Mammary epithelial cell (primary cell): ENCODE data around the gene NXPE3.

Experiments
- EZH2 ChIP-seq: IDR thresholded peaks from 2 replicates; pipeline ENCODE4 v1.6.1; 2012; ENCODE audit warnings: low read length, inconsistent platforms, borderline replicate concordance
- TF ChIP-seq, protein P1 (sequence below), 2 donors: IDR thresholded peaks in 1 of 2; conservative IDR thresholded peaks in 1 of 2; 2 replicates each; pipeline ENCODE4 v1.5.1; 2011 to 2012; ENCODE audit warnings: inconsistent platforms in 2 of 2, low read length in 2 of 2, mild to moderate bottlenecking in 2 of 2, control low read depth in 1 of 2, low read depth in 1 of 2; ENCODE audit not compliant: insufficient read depth in 1 of 2; ENCODE audit errors: extremely low read depth in 1 of 2

GRCh38 chr3:101828691-101829436 is 49.9 kb downstream of the NXPE3 start:
- TF ChIP-seq, protein P1, sequence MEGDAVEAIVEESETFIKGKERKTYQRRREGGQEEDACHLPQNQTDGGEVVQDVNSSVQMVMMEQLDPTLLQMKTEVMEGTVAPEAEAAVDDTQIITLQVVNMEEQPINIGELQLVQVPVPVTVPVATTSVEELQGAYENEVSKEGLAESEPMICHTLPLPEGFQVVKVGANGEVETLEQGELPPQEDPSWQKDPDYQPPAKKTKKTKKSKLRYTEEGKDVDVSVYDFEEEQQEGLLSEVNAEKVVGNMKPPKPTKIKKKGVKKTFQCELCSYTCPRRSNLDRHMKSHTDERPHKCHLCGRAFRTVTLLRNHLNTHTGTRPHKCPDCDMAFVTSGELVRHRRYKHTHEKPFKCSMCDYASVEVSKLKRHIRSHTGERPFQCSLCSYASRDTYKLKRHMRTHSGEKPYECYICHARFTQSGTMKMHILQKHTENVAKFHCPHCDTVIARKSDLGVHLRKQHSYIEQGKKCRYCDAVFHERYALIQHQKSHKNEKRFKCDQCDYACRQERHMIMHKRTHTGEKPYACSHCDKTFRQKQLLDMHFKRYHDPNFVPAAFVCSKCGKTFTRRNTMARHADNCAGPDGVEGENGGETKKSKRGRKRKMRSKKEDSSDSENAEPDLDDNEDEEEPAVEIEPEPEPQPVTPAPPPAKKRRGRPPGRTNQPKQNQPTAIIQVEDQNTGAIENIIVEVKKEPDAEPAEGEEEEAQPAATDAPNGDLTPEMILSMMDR (conservative IDR thresholded peaks at IDR 0.05 in 1 of 2, IDR thresholded peaks at IDR 0.05 in 1 of 2; ENCODE audit: extremely low read depth in 1 of 2, insufficient read depth in 1 of 2, low read depth in 1 of 2, low read length in 2 of 2), result no peak
- no peak for TF ChIP-seq EZH2
